Ovary (tissue), 10 donors: ENCODE data around the gene ATP10B. TPM values are rescaled to one million over a fixed set of nuclear protein-coding genes. Genes with fewer than 3 reads are reported as not detected.
"Not testable (repeated sequence)": the region's sequence is repeated elsewhere in the genome, so short reads cannot be mapped to it uniquely, and the experiment has no call there.

ENCODE experiments used
- DNase-seq, 5 donors: peaks; one replicate each; pipeline ENCODE4 v3.0.0-alpha.2; 2019 to 2020
- H3K27ac ChIP-seq, 2 donors: fragments of 200-600 bp; one replicate each; pipeline versions ENCODE4 v1.5.1 to v1.8.0; 2019 to 2022
- H3K27me3 ChIP-seq: fragments of 200-600 bp; one replicate; pipeline ENCODE4 v1.8.0; 2022
- H3K36me3 ChIP-seq: fragments of 200-600 bp; sonication (generic); one replicate; pipeline ENCODE4 v1.5.1; 2019
- H3K4me1 ChIP-seq: one replicate; pipeline ENCODE4 v1.8.1; 2013; ENCODE audit warnings: mild to moderate bottlenecking, moderate library complexity; ENCODE audit not compliant: insufficient read depth
- H3K4me3 ChIP-seq: fragments of 200-600 bp; sonication (generic); one replicate; pipeline ENCODE4 v1.5.1; 2017
- H3K9me3 ChIP-seq, 2 donors: fragments of 200-600 bp in 1 of 2; sonication (generic) in 1 of 2; one replicate each; pipeline versions ENCODE4 v1.5.1 to v1.8.1; 2013 to 2019; ENCODE audit warnings: mild to moderate bottlenecking in 1 of 2, moderate library complexity in 1 of 2
- CTCF ChIP-seq, 3 donors: fragments of 450-650 bp in 2 of 3; fragments of 200-600 bp in 1 of 3; IDR thresholded peaks; one replicate each; pipeline versions ENCODE4 v1.5.1 to v1.8.0; 2016 to 2022; ENCODE audit warnings: antibody characterized with exemption in 3 of 3, mild to moderate bottlenecking in 1 of 3
- EP300 ChIP-seq: sonication (generic); formaldehyde crosslinking; IDR thresholded peaks from one replicate; pipeline ENCODE4 v1.6.1; 2017; ENCODE audit warnings: antibody characterized with exemption
- POLR2A ChIP-seq: fragments of 450-650 bp; IDR thresholded peaks from one replicate; pipeline ENCODE4 v1.6.1; 2017; ENCODE audit warnings: antibody characterized with exemption, mild to moderate bottlenecking, moderate library complexity
- WGBS, 3 donors: extraction: QIAGEN DNeasy Blood & Tissue Kit in 1 of 3; methylation state at CpG; one replicate each; pipeline versions ENCODE4 v1.1.5 to v1.1.7; 2013 to 2017; 5-methylcytosine and 5-hydroxymethylcytosine counted together
- intact Hi-C, 4 donors: fragments of 100-400 bp; cut with DNase I; formaldehyde crosslinking; loops; one replicate each; pipeline versions ENCODE4 v1.11.0 to v1.15.1; 2022 to 2023
- long read RNA-seq, 3 donors: library from polyadenylated mRNA in 2 of 3; unstranded in 2 of 3; transcript quantifications; one replicate each; pipeline ENCODE4 v2.0.0 and lab custom pipeline, GENCODE V29; 2021 to 2026
- polyA plus RNA-seq, 2 donors: library from polyadenylated mRNA; stranded (reverse); fragments of 200-250 nt in 1 of 2; fragments of 350-450 nt in 1 of 2; fragmentation: Illumina TruSeq in 1 of 2; extraction: RNeasy Lipid Tissue Mini Kit (QIAGEN cat#74804) in 1 of 2; gene quantifications; one replicate each; pipeline ENCODE4 v1.2.3, GENCODE V29; 2013 to 2014
- total RNA-seq, 7 donors: library from RNA; depleted of rRNA in 2 of 7; stranded (reverse); fragments of >200 nt in 2 of 7; fragmentation: NEBNext Ultra II Directional in 3 of 7; extraction: Animal tissue kit (Norgen Biotek cat#: 25700) in 3 of 7; gene quantifications; one replicate each; pipeline versions ENCODE4 v1.1.0 to v1.2.4, GENCODE V29; 2016 to 2023
- donor health status: DM: no; HTN: no; CAD: no; lungs with moderate emphysema.
- donor health status: DM: no; HTN: no; CAD: no.
- donor health status: Bipolar disorder and iron deficiency.
- donor health status: DM: yes; HTN: yes; CAD: no.
- donor health status: DM: no; HTN: no; CAD: no.
- donor health status: DM: yes; HTN: yes; CAD: no.

The ATP10B gene
- 10 to 100 TPM in 1 of 7 donors, under 1 TPM in 5, not detected in 1; 0.12 to 19.1 (median 0.48) TPM for total RNA-seq
- under 1 TPM; 0.02 to 0.10 TPM for polyA plus RNA-seq
- long read RNA-seq, donor 1 = 0 reads
- long read RNA-seq, donor 2 = 0 reads
- long read RNA-seq, donor 3 = 0 reads

GRCh38 chr5:160852049-160852448 is at the start of gene ATP10B:
Gene ATP10B (minus strand): TSS chr5:160852211. CDS start chr5:160688074, 164,137 bp downstream.
- Histone ChIP-seq H3K4me3 (no peak within 1 kb of the TSS), H3K4me1 (no peaks in the 10 kb centered on the region), H3K27ac (no peak within 1 kb of the TSS), H3K9me3 (no peaks in the 10 kb centered on the region), H3K27me3 (no peaks in the 10 kb centered on the region), H3K36me3 (no peaks in the 10 kb centered on the region)
- 60 to 71% (median 65%) methylated on average over 4 of the region's 4 CpGs for WGBS, 3 donors
- TF ChIP-seq POLR2A (no peak), CTCF (IDR thresholded peaks at IDR 0.05) (no peak), EP300 (no peak)
- DNase-seq = no peak
- intact Hi-C loops = no loop called here

- DNase-seq = no peak
- no peaks in the 10 kb centered on the region for H3K27me3 ChIP-seq
- H3K4me3 ChIP-seq = no peak overlapping the region
- no peaks in the 10 kb centered on the region for H3K4me1 ChIP-seq
- H3K27ac ChIP-seq = no peak overlapping the region
- intact Hi-C loops = no loop called here
- H3K36me3 ChIP-seq = no peaks in the 10 kb centered on the region
- TF ChIP-seq CTCF (IDR thresholded peaks at IDR 0.05) (no peak), POLR2A (no peak), EP300 (no peak)
- H3K9me3 ChIP-seq = no peaks in the 10 kb centered on the region
- 13 to 20% (median 17%) methylated on average over 1 of the region's 1 CpG for WGBS, 3 donors
These were observed 49.6 kb upstream of the ATP10B start for GRCh38 chr5:160901656-160902055.

GRCh38 chr5:160899735-160900134 is 47.7 kb upstream of the ATP10B start:
- TF ChIP-seq EP300 = no peak
- TF ChIP-seq CTCF (IDR thresholded peaks at IDR 0.05) = no peak
- no peak for TF ChIP-seq POLR2A
- DNase-seq = no peak
- intact Hi-C loops = loop anchor here in 1 of 4 donors (5.0 kb wide), 1 partner anchor 488 kb away; no protein-coding TSS in a partner anchor
- Histone ChIP-seq H3K36me3 (no peaks in the 10 kb centered on the region), H3K9me3 (no peaks in the 10 kb centered on the region), H3K27me3 (no peaks in the 10 kb centered on the region), H3K27ac (no peak overlapping the region), H3K4me3 (no peak overlapping the region), H3K4me1 (no peaks in the 10 kb centered on the region)
- 50 to 63% (median 55%) methylated on average over 4 of the region's 4 CpGs for WGBS, 3 donors

- H3K4me1 ChIP-seq, H3K27me3 ChIP-seq, H3K9me3 ChIP-seq, H3K27ac ChIP-seq, H3K36me3 ChIP-seq, DNase-seq, H3K4me3 ChIP-seq, intact Hi-C loops: not testable (repeated sequence)
- 79 to 84% (median 80%) methylated on average over 6 of the region's 6 CpGs for WGBS, 3 donors
These were observed 41.4 kb upstream of the ATP10B start for GRCh38 chr5:160893180-160893964.

- TF ChIP-seq CTCF (IDR thresholded peaks at IDR 0.05) (no peak), EP300 (no peak)
- H3K4me3 ChIP-seq = no peak overlapping the region
- no peaks in the 10 kb centered on the region for H3K9me3 ChIP-seq
- H3K4me1 ChIP-seq = no peaks in the 10 kb centered on the region
- no peak for DNase-seq
- intact Hi-C loops = no loop called here
- no peaks in the 10 kb centered on the region for H3K36me3 ChIP-seq
- no peak overlapping the region for H3K27ac ChIP-seq
- H3K27me3 ChIP-seq = no peaks in the 10 kb centered on the region
- 30 to 42% (median 31%) methylated on average over 3 of the region's 3 CpGs for WGBS, 3 donors
These were observed 35.8 kb upstream of the ATP10B start for GRCh38 chr5:160887780-160888179.

GRCh38 chr5:160873560-160874200 is 21.7 kb upstream of the ATP10B start:
- H3K9me3 ChIP-seq, H3K36me3 ChIP-seq, intact Hi-C loops, H3K27me3 ChIP-seq, DNase-seq, H3K4me3 ChIP-seq, H3K4me1 ChIP-seq, H3K27ac ChIP-seq: not testable (repeated sequence)
- WGBS, 3 donors = 19 to 28% (median 22%) methylated on average over 18 to 19 of the region's 21 CpGs
